Sigmoid colon (tissue), 7 donors: ENCODE measurements around the gene FMNL2. TPM values are rescaled to one million over a fixed set of nuclear protein-coding genes. Genes with fewer than 3 reads are reported as not detected.

ENCODE experiments used
- DNase-seq: peaks from one replicate; pipeline ENCODE4 v3.0.0-alpha.2; 2019
- H3K27ac ChIP-seq, 4 donors: fragments of 200-600 bp; sonication (generic); one replicate each; pipeline ENCODE4 v1.5.1; 2016 to 2019; ENCODE audit warnings: mild to moderate bottlenecking in 1 of 4
- H3K27me3 ChIP-seq, 3 donors: fragments of 200-600 bp; sonication (generic); one replicate each; pipeline ENCODE4 v1.5.1; 2019; ENCODE audit warnings: mild to moderate bottlenecking in 1 of 3
- H3K36me3 ChIP-seq, 4 donors: fragments of 200-600 bp; sonication (generic); one replicate each; pipeline ENCODE4 v1.5.1; 2016 to 2019
- H3K4me1 ChIP-seq, 4 donors: fragments of 200-600 bp; sonication (generic); one replicate each; pipeline ENCODE4 v1.5.1; 2017 to 2019
- H3K4me3 ChIP-seq, 4 donors: fragments of 200-600 bp; sonication (generic); one replicate each; pipeline ENCODE4 v1.5.1; 2017 to 2019; ENCODE audit warnings: mild to moderate bottlenecking in 2 of 4, moderate library complexity in 1 of 4
- H3K9me3 ChIP-seq, 4 donors: fragments of 200-600 bp in 3 of 4; sonication (generic) in 3 of 4; one replicate each; pipeline versions ENCODE4 v1.5.1 to v1.6.1; 2013 to 2019
- EP300 ChIP-seq, 4 donors: sonication (generic); formaldehyde crosslinking; IDR thresholded peaks; one replicate each; pipeline ENCODE4 v1.6.1; 2017; ENCODE audit warnings: antibody characterized with exemption in 4 of 4
- POLR2A ChIP-seq, 2 donors: fragments of 450-650 bp; IDR thresholded peaks; one replicate each; pipeline ENCODE4 v1.6.1; 2016; ENCODE audit warnings: antibody characterized with exemption in 2 of 2, mild to moderate bottlenecking in 2 of 2, moderate library complexity in 2 of 2
- POLR2AphosphoS5 ChIP-seq, 4 donors: sonication (generic); formaldehyde crosslinking; IDR thresholded peaks; one replicate each; pipeline ENCODE4 v1.6.1; 2017; ENCODE audit warnings: antibody characterized with exemption in 4 of 4
- WGBS, 2 donors: extraction: QIAGEN DNeasy Blood & Tissue Kit; methylation state at CpG; one replicate each; pipeline ENCODE4 v1.1.7; 2013; 5-methylcytosine and 5-hydroxymethylcytosine counted together
- intact Hi-C: fragments of 100-400 bp; cut with DNase I; formaldehyde crosslinking; loops from one replicate; pipeline ENCODE4 v1.15.1; 2023
- polyA plus RNA-seq, 3 donors: library from polyadenylated mRNA; stranded (reverse); fragments of 200-250 nt; gene quantifications; one replicate each; pipeline ENCODE4 v1.2.3, GENCODE V29; 2013
- total RNA-seq, 4 donors: library from RNA; depleted of rRNA; stranded (reverse); fragments of >200 nt; gene quantifications; one replicate each; pipeline ENCODE4 v1.1.0, GENCODE V29; 2016
- TF ChIP-seq, protein P1 (sequence below), 4 experiments: fragments of 450-650 bp in 3 of 4; fragments of 200-600 bp in 1 of 4; IDR thresholded peaks; one replicate each; pipeline ENCODE4 v1.5.1; 2016 to 2019; ENCODE audit warnings: antibody characterized with exemption in 4 of 4, mild to moderate bottlenecking in 3 of 4, moderate library complexity in 2 of 4
- donor health status: healthy with polysubstance abuse.
- donor health status: Bipolar disorder and iron deficiency.
- donor health status: healthy.

Gene FMNL2
- total and polyA plus RNA-seq, 7 donors: 9.4 to 30.5 (median 17.8) TPM

DNA sequence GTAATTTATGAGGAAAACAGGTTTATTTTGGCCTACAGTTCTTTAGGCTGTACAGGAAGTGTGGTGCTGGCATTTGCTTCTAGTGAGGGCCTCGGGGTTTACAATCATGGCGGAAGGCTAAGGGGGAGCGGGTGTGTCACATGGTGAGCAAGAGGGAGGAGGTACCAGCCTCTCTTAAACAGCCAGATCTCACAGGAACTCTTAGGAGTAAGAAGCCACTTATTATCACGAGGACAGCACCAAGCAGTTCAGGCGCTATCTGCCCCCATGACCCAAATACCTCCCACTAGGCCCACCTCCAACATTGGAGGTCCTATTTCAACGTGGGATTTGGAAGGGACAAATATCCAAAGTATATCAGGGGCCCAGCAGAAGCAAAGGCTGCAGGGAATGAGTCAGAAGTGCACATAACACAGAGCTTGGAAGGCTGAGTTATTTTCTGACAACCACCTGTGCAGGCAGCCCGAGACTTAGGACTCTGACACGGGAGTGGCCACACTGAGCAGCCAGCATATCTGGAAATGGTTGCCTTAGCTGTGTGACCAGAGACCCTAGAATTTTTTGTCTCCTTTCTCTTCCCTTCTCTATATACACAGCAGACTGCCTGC is 211.4 kb downstream of the FMNL2 start:
- no peak for DNase-seq
- Histone ChIP-seq H3K4me3 (no peak overlapping the region), H3K27ac (no peak overlapping the region), H3K9me3 (no peaks in the 10 kb centered on the region), H3K4me1 (peaks cover 0 to 21% (median 15%) of the 10 kb centered on the region in 4 donors), H3K27me3 (no peaks in the 10 kb centered on the region), H3K36me3 (no peaks in the 10 kb centered on the region)
- TF ChIP-seq EP300 (IDR thresholded peaks at IDR 0.05): no peak
- TF ChIP-seq, protein P1, sequence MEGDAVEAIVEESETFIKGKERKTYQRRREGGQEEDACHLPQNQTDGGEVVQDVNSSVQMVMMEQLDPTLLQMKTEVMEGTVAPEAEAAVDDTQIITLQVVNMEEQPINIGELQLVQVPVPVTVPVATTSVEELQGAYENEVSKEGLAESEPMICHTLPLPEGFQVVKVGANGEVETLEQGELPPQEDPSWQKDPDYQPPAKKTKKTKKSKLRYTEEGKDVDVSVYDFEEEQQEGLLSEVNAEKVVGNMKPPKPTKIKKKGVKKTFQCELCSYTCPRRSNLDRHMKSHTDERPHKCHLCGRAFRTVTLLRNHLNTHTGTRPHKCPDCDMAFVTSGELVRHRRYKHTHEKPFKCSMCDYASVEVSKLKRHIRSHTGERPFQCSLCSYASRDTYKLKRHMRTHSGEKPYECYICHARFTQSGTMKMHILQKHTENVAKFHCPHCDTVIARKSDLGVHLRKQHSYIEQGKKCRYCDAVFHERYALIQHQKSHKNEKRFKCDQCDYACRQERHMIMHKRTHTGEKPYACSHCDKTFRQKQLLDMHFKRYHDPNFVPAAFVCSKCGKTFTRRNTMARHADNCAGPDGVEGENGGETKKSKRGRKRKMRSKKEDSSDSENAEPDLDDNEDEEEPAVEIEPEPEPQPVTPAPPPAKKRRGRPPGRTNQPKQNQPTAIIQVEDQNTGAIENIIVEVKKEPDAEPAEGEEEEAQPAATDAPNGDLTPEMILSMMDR (IDR thresholded peaks at IDR 0.05): no peak
- TF ChIP-seq POLR2A (IDR thresholded peaks at IDR 0.05): no peak
- TF ChIP-seq POLR2AphosphoS5 (IDR thresholded peaks at IDR 0.05): no peak
- intact Hi-C loops: no loop called here
- 47 to 77% methylated on average over 8 of the region's 8 CpGs for WGBS, 2 donors

DNA sequence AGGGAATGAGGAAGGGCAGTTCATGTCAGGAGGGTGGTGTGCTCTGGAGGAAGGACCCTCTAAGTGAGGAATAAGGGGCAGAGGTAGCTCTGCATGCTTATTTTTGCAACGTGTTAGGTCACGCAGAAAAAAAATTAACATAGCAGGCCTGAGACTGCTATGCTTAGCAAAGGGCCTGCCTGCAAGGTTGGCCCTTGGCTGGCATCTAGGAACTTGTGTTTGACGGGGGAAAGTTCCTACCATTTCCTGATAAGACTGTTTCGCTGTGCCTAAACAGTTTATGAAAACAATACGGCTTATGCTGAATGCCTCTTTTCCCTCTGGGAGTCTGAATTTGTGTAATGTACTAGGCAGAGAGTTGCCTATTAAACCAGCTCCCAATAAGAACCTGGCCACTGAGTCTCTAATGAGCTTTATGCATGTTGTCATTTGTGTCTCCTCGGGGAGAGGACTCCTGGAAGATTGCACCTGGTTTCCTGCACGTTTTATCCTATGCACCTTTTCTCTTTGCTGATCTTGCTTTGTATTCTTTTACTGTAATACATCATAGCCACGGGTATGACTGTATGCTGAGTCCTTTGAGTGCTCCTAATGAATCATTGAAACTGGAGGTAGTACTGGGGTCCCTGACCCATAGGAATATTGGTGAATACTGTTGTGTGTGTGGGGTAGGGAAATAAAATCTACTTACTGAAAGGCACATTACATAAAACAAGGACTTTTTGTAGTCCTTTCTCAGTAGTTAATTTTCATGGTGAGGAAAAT is 213.3 kb downstream of the FMNL2 start:
- 87 to 91% methylated on average over 8 of the region's 8 CpGs for WGBS, 2 donors
- Histone ChIP-seq H3K27ac (no peak overlapping the region), H3K36me3 (no peaks in the 10 kb centered on the region), H3K9me3 (no peaks in the 10 kb centered on the region), H3K4me1 (peaks cover 0 to 6% (median 4%) of the 10 kb centered on the region in 4 donors), H3K27me3 (no peaks in the 10 kb centered on the region), H3K4me3 (no peak overlapping the region)
- intact Hi-C loops: no loop called here
- TF ChIP-seq, protein P1 (IDR thresholded peaks at IDR 0.05): no peak
- no peak for TF ChIP-seq EP300 (IDR thresholded peaks at IDR 0.05)
- no peak for TF ChIP-seq POLR2AphosphoS5 (IDR thresholded peaks at IDR 0.05)
- TF ChIP-seq POLR2A (IDR thresholded peaks at IDR 0.05): no peak
- DNase-seq: no peak

DNA sequence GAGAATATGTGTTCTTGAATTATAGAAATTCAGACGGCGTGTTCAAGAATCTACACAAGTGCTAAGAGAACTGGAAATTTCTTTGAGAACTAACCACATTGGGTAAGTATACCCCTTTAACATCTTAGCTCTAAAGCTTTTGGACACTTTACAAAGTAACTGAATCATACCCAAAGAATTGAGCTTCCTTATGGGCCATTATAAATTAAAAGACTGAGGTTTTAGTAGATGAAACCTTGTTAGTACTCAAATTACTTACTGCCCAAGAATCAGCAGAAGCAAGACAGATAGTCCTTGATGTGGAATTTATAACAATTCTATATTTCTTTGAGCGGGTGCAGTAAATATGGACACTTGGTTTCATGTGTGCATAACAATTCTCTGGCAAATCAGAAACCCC is 214.0 kb downstream of the FMNL2 start:
- intact Hi-C loops: no loop called here
- no peaks in the 10 kb centered on the region for H3K27me3 ChIP-seq
- peaks cover 0 to 5% (median 0%) of the 10 kb centered on the region in 4 donors for H3K4me1 ChIP-seq
- TF ChIP-seq, protein P1 (IDR thresholded peaks at IDR 0.05): no peak
- TF ChIP-seq POLR2AphosphoS5 (IDR thresholded peaks at IDR 0.05) (no peak), POLR2A (IDR thresholded peaks at IDR 0.05) (no peak), EP300 (IDR thresholded peaks at IDR 0.05) (no peak)
- no peaks in the 10 kb centered on the region for H3K9me3 ChIP-seq
- H3K36me3 ChIP-seq: no peaks in the 10 kb centered on the region
- H3K27ac ChIP-seq: no peak overlapping the region
- no peak for DNase-seq
- WGBS, 2 donors: 97 to 99% methylated on average over 3 of the region's 3 CpGs
- no peak overlapping the region for H3K4me3 ChIP-seq

- WGBS, 2 donors: 91 to 97% methylated on average over 2 of the region's 2 CpGs
- Histone ChIP-seq H3K4me3 (no peak overlapping the region), H3K27me3 (no peaks in the 10 kb centered on the region), H3K27ac (no peak overlapping the region), H3K36me3 (no peaks in the 10 kb centered on the region), H3K9me3 (no peaks in the 10 kb centered on the region), H3K4me1 (peaks cover 0 to 5% (median 0%) of the 10 kb centered on the region in 4 donors)
- DNase-seq: no peak
- TF ChIP-seq POLR2AphosphoS5 (IDR thresholded peaks at IDR 0.05) (no peak), POLR2A (IDR thresholded peaks at IDR 0.05) (no peak)
- TF ChIP-seq, protein P1 (IDR thresholded peaks at IDR 0.05): no peak
- intact Hi-C loops: no loop called here
Measured at GRCh38 chr2:152549423-152549822, 214.4 kb downstream of the FMNL2 start.
